Sigmoid colon (tissue), 3 donors: ENCODE measurements around the gene SCTR.

Experiments
- CTCF ChIP-seq, 4 experiments: fragments of 450-650 bp in 3 of 4; fragments of 200-600 bp in 1 of 4; IDR thresholded peaks; one replicate each; pipeline ENCODE4 v1.5.1; 2016 to 2019; ENCODE audit warnings: antibody characterized with exemption in 4 of 4, mild to moderate bottlenecking in 3 of 4, moderate library complexity in 2 of 4
- POLR2A ChIP-seq, 2 donors: fragments of 450-650 bp; IDR thresholded peaks; one replicate each; pipeline ENCODE4 v1.6.1; 2016; ENCODE audit warnings: antibody characterized with exemption in 2 of 2, mild to moderate bottlenecking in 2 of 2, moderate library complexity in 2 of 2

GRCh38 chr2:119425620-119426395 lies 98.5 kb downstream of the SCTR start:
- TF ChIP-seq CTCF (IDR thresholded peaks at IDR 0.05): no peak
- no peak for TF ChIP-seq POLR2A (IDR thresholded peaks at IDR 0.05)
